Testis (tissue), 3 donors: Measurements from ENCODE around the gene POLR3A. TPM values are rescaled to one million over a fixed set of nuclear protein-coding genes. Genes with fewer than 3 reads are reported as not detected.

ENCODE experiments used
- DNase-seq: peaks from one replicate; pipeline ENCODE4 v3.0.0-alpha.2; 2019
- H3K27ac ChIP-seq, 2 donors: fragments of 200-600 bp; sonication (generic); one replicate each; pipeline ENCODE4 v1.5.1; 2019
- H3K27me3 ChIP-seq: fragments of 200-600 bp; sonication (generic); one replicate; pipeline ENCODE4 v1.5.1; 2019
- H3K36me3 ChIP-seq: fragments of 200-600 bp; sonication (generic); one replicate; pipeline ENCODE4 v1.5.1; 2017; ENCODE audit warnings: low read depth; ENCODE audit errors: missing control alignments
- H3K4me1 ChIP-seq: fragments of 200-600 bp; sonication (generic); one replicate; pipeline ENCODE4 v1.5.1; 2019
- H3K4me3 ChIP-seq, 2 donors: fragments of 200-600 bp; sonication (generic); one replicate each; pipeline ENCODE4 v1.5.1; 2017 to 2019
- H3K9me3 ChIP-seq: fragments of 200-600 bp; sonication (generic); one replicate; pipeline ENCODE4 v1.5.1; 2017
- POLR2A ChIP-seq: fragments of 450-650 bp; IDR thresholded peaks from one replicate; pipeline ENCODE4 v1.6.1; 2017; ENCODE audit warnings: antibody characterized with exemption, mild to moderate bottlenecking, moderate library complexity
- WGBS, 2 donors: methylation state at CpG; one replicate each; pipeline ENCODE4 v1.1.5; 2018; 5-methylcytosine and 5-hydroxymethylcytosine counted together
- intact Hi-C: fragments of 100-400 bp; cut with DNase I; formaldehyde crosslinking; loops from one replicate; pipeline ENCODE4 v1.15.1; 2023; ENCODE audit warnings: low total_unique reads
- polyA plus RNA-seq: library from polyadenylated mRNA; stranded (reverse); fragments of 350-450 nt; fragmentation: Illumina TruSeq; extraction: RNeasy Lipid Tissue Mini Kit (QIAGEN cat#74804); gene quantifications from one replicate; pipeline ENCODE4 v1.2.3, GENCODE V29; 2014; ENCODE audit warnings: low read depth, low replicate concordance; ENCODE audit not compliant: insufficient read depth
- total RNA-seq, 2 donors: library from RNA; depleted of rRNA; stranded (reverse); fragments of >200 nt; gene quantifications; one replicate each; pipeline ENCODE4 v1.2.3, GENCODE V29; 2016
- TF ChIP-seq, protein P1 (sequence below), 3 experiments: fragments of 450-650 bp in 2 of 3; fragments of 200-600 bp in 1 of 3; sonication (generic) in 1 of 3; IDR thresholded peaks; one replicate each; pipeline ENCODE4 v1.5.1; 2016 to 2019; ENCODE audit warnings: antibody characterized with exemption in 3 of 3, mild to moderate bottlenecking in 2 of 3, moderate library complexity in 1 of 3

Gene POLR3A
- total and polyA plus RNA-seq, 3 donors from 2014 or later, result 16.1 to 23.0 (median 20.9) TPM

GRCh38 chr10:78011065-78011464 is 18.2 kb downstream of the POLR3A start:
- Histone ChIP-seq H3K9me3 (no peaks in the 10 kb centered on the region), H3K27me3 (no peaks in the 10 kb centered on the region), H3K4me3 (no peak overlapping the region), H3K27ac (no peak overlapping the region), H3K4me1 (no peaks in the 10 kb centered on the region), H3K36me3 (no peaks in the 10 kb centered on the region)
- WGBS, 2 donors, result 92 to 93% methylated on average over 4 of the region's 4 CpGs
- intact Hi-C loops, result no loop called here
- no peak for TF ChIP-seq POLR2A
- no peak for DNase-seq

DNA sequence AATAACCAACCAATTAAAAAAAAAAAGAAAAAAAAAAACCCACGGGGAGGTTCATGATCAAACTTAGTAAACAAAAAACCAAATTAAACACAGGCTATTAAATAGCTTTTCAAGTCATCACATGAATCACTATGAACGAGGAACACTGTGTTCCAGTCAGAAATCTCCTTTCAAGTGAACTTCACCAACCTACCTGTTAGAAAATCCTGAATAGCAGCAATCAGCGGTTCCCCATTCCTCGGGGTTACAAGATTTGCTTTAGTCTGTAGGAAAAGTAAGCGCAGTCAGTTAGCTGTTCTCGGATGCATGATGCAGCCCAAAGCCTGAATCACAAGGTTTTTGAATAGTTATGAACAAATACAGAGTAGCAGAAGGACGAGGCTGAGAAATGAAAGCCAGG is 19.0 kb downstream of the POLR3A start:
- H3K4me1 ChIP-seq, result no peaks in the 10 kb centered on the region
- intact Hi-C loops, result no loop called here
- 82 to 86% methylated on average over 7 of the region's 7 CpGs for WGBS, 2 donors
- DNase-seq, result no peak
- no peak overlapping the region for H3K4me3 ChIP-seq
- no peak for TF ChIP-seq POLR2A
- TF ChIP-seq, protein P1, sequence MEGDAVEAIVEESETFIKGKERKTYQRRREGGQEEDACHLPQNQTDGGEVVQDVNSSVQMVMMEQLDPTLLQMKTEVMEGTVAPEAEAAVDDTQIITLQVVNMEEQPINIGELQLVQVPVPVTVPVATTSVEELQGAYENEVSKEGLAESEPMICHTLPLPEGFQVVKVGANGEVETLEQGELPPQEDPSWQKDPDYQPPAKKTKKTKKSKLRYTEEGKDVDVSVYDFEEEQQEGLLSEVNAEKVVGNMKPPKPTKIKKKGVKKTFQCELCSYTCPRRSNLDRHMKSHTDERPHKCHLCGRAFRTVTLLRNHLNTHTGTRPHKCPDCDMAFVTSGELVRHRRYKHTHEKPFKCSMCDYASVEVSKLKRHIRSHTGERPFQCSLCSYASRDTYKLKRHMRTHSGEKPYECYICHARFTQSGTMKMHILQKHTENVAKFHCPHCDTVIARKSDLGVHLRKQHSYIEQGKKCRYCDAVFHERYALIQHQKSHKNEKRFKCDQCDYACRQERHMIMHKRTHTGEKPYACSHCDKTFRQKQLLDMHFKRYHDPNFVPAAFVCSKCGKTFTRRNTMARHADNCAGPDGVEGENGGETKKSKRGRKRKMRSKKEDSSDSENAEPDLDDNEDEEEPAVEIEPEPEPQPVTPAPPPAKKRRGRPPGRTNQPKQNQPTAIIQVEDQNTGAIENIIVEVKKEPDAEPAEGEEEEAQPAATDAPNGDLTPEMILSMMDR (IDR thresholded peaks at IDR 0.05), result no peak
- H3K9me3 ChIP-seq, result no peaks in the 10 kb centered on the region
- no peak overlapping the region for H3K27ac ChIP-seq
- H3K27me3 ChIP-seq, result no peaks in the 10 kb centered on the region
- no peaks in the 10 kb centered on the region for H3K36me3 ChIP-seq

GRCh38 chr10:78009662-78010061 is 19.7 kb downstream of the POLR3A start:
- H3K36me3 ChIP-seq, result no peaks in the 10 kb centered on the region
- no peaks in the 10 kb centered on the region for H3K9me3 ChIP-seq
- DNase-seq, result no peak
- intact Hi-C loops, result no loop called here
- no peaks in the 10 kb centered on the region for H3K27me3 ChIP-seq
- no peaks in the 10 kb centered on the region for H3K4me1 ChIP-seq
- no peak overlapping the region for H3K4me3 ChIP-seq
- no peak overlapping the region for H3K27ac ChIP-seq
- no peak for TF ChIP-seq POLR2A
- TF ChIP-seq, protein P1 (IDR thresholded peaks at IDR 0.05), result no peak
- WGBS, 2 donors, result 72 to 78% methylated on average over 4 to 6 of the region's 6 CpGs

DNA sequence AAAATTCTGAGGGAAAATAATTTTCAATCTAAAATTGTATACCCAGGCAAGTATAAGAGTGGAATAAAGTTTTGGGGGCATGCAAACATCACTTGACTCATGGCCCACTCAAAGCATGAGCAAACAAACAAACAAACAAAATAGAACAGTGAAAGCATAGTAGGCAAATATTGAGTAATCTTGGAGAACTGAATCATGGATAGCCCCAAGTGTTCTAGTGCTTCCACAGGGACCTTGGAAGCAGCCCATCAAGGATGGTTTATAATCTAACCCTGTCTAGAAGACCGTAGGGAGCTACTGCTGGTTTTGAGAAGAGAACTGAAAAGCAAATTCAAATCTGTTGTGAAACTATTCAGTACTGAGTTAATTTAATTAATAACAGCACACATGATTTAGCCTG is 22.1 kb downstream of the POLR3A start:
- no peak overlapping the region for H3K27ac ChIP-seq
- DNase-seq, result no peak
- intact Hi-C loops, result no loop called here
- H3K4me1 ChIP-seq, result no peaks in the 10 kb centered on the region
- H3K36me3 ChIP-seq, result no peaks in the 10 kb centered on the region
- no peaks in the 10 kb centered on the region for H3K9me3 ChIP-seq
- 70 to 79% methylated on average over 1 of the region's 1 CpG for WGBS, 2 donors
- TF ChIP-seq POLR2A, result no peak
- TF ChIP-seq, protein P1 (IDR thresholded peaks at IDR 0.05), result no peak
- H3K4me3 ChIP-seq, result no peak overlapping the region
- H3K27me3 ChIP-seq, result no peaks in the 10 kb centered on the region

DNA sequence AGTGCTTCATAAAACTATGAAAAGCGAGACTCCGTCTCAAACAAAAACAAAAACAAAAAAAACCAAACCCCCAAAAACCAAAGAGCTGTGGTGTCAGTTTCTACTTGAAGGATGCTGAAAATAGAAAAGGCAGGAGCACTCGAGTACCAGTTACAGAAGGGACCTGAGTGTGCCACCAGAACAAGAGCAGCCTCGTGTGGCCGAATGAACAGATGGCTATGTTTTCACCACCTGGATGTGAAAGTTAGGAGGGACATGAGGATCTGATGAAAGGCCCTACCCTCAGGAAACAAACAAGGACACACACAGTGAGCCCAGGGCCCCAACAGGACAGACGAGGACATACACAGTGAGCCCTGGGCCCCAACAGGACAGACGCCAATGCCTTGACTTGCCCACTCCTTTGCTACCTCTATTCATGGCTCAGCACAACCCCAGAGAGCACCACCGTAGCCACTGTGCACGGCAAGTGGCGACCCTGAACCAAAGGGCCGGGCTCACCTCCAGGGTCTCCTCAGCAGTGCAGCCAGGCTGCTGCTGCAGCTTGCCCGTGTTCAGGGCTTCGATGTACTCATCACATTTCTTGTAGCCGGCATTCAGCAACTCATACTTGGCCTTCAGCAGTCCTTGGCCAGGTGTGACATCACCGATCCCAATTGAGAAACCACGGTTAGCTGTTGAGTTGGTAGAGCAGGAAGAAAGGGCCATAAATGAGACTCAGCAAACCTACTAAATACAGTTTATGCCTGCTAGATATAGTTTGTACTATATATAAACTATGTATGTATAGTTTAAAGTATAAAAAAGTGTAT is 24.9 kb downstream of the POLR3A start:
- Histone ChIP-seq H3K4me3 (no peak overlapping the region), H3K36me3 (no peaks in the 10 kb centered on the region), H3K9me3 (no peaks in the 10 kb centered on the region), H3K27ac (no peak overlapping the region), H3K27me3 (no peaks in the 10 kb centered on the region), H3K4me1 (no peaks in the 10 kb centered on the region)
- intact Hi-C loops, result no loop called here
- no peak for DNase-seq
- TF ChIP-seq POLR2A, result no peak
- TF ChIP-seq, protein P1 (IDR thresholded peaks at IDR 0.05), result no peak
- WGBS, 2 donors, result 84 to 87% methylated on average over 16 of the region's 16 CpGs
